Neutrophil (primary cell): Measurements from ENCODE around the gene C2CD4D.

Experiments used
- H3K27ac ChIP-seq: fragments of 200-600 bp; sonication (generic); 2 replicates; pipeline ENCODE4 v1.5.1; 2016; ENCODE audit warnings: mild to moderate bottlenecking, moderate library complexity
- H3K27me3 ChIP-seq: fragments of 200-600 bp; sonication (generic); 2 replicates; pipeline ENCODE4 v1.6.0; 2016; ENCODE audit warnings: mild to moderate bottlenecking
- H3K36me3 ChIP-seq: fragments of 200-600 bp; sonication (generic); 2 replicates; pipeline ENCODE4 v1.5.1; 2017
- H3K4me1 ChIP-seq, 2 experiments: fragments of 200-600 bp in 1 of 2; sonication (generic) in 1 of 2; 1 replicate in 1 of 2; 2 replicates in 1 of 2; pipeline versions ENCODE4 v1.5.1 to v1.6.1; 2013 to 2016; ENCODE audit warnings: low read depth in 1 of 2, low read length in 1 of 2, mild to moderate bottlenecking in 1 of 2, moderate library complexity in 1 of 2; ENCODE audit not compliant: control insufficient read depth in 1 of 2, insufficient read depth in 1 of 2
- H3K4me3 ChIP-seq, 2 experiments: fragments of 200-600 bp in 1 of 2; sonication (generic) in 1 of 2; 1 replicate in 1 of 2; 2 replicates in 1 of 2; pipeline ENCODE4 v1.5.1; 2013 to 2016; ENCODE audit warnings: low read depth in 1 of 2, low read length in 1 of 2, mild to moderate bottlenecking in 1 of 2, moderate library complexity in 1 of 2
- H3K9me3 ChIP-seq: fragments of 200-600 bp; sonication (generic); 2 replicates; pipeline ENCODE4 v1.5.1; 2016
- TF ChIP-seq, protein P1 (sequence below): fragments of 200-600 bp; sonication (generic); IDR thresholded peaks from 2 replicates; pipeline ENCODE4 v1.5.1; 2016; ENCODE audit warnings: antibody characterized with exemption

C2CD4D gene

DNA sequence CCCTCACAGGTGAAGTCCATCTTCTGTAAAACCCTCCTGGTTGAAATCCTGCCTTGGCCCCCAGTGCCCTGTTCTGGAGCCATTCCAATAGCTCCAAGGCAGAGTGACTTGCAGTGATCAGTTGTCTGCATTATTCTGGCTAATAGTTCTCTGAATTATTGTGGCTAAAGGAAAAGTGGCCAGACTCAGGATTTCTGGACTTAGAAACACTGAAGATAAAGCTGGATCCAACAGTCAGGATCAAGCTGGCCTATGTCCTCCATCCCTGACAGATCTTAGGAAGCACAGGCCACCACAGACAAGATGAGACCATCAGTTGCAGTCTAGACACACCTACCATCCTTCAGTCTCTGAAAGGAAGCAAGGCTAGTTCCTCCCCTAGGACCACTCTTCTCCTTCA lies 801 bp upstream of the C2CD4D start:
- peaks cover 7 to 20% of the 10 kb centered on the region in 2 experiments for H3K4me1 ChIP-seq
- no peak overlapping the region for H3K27ac ChIP-seq
- H3K36me3 ChIP-seq: no peaks in the 10 kb centered on the region
- peaks cover 100% of the 10 kb centered on the region for H3K27me3 ChIP-seq
- H3K9me3 ChIP-seq: no peaks in the 10 kb centered on the region
- TF ChIP-seq, protein P1, sequence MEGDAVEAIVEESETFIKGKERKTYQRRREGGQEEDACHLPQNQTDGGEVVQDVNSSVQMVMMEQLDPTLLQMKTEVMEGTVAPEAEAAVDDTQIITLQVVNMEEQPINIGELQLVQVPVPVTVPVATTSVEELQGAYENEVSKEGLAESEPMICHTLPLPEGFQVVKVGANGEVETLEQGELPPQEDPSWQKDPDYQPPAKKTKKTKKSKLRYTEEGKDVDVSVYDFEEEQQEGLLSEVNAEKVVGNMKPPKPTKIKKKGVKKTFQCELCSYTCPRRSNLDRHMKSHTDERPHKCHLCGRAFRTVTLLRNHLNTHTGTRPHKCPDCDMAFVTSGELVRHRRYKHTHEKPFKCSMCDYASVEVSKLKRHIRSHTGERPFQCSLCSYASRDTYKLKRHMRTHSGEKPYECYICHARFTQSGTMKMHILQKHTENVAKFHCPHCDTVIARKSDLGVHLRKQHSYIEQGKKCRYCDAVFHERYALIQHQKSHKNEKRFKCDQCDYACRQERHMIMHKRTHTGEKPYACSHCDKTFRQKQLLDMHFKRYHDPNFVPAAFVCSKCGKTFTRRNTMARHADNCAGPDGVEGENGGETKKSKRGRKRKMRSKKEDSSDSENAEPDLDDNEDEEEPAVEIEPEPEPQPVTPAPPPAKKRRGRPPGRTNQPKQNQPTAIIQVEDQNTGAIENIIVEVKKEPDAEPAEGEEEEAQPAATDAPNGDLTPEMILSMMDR: no peak
- H3K4me3 ChIP-seq: no peak overlapping the region

DNA sequence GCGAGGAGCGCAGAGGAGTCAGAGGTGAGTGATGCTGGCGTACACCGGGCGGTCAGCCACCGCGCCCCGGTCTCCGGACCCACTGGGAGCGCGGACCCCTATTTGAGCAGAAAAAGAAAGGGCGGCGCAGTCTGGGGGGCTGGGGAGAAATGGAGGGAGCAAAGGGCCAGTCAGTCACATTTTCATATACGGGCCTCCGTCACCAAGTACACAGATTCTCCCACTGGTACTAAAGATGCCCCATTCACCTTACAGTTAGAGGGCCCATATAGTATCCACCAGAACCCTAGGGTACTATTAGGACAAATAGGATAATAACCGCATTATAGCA lies 573 bp downstream of the C2CD4D start:
- Histone ChIP-seq H3K4me1 (peaks cover 7 to 20% of the 10 kb centered on the region in 2 experiments), H3K27me3 (peaks cover 99% of the 10 kb centered on the region), H3K9me3 (no peaks in the 10 kb centered on the region), H3K27ac (no peak overlapping the region), H3K4me3 (no peak overlapping the region), H3K36me3 (no peaks in the 10 kb centered on the region)
- TF ChIP-seq, protein P1: no peak

DNA sequence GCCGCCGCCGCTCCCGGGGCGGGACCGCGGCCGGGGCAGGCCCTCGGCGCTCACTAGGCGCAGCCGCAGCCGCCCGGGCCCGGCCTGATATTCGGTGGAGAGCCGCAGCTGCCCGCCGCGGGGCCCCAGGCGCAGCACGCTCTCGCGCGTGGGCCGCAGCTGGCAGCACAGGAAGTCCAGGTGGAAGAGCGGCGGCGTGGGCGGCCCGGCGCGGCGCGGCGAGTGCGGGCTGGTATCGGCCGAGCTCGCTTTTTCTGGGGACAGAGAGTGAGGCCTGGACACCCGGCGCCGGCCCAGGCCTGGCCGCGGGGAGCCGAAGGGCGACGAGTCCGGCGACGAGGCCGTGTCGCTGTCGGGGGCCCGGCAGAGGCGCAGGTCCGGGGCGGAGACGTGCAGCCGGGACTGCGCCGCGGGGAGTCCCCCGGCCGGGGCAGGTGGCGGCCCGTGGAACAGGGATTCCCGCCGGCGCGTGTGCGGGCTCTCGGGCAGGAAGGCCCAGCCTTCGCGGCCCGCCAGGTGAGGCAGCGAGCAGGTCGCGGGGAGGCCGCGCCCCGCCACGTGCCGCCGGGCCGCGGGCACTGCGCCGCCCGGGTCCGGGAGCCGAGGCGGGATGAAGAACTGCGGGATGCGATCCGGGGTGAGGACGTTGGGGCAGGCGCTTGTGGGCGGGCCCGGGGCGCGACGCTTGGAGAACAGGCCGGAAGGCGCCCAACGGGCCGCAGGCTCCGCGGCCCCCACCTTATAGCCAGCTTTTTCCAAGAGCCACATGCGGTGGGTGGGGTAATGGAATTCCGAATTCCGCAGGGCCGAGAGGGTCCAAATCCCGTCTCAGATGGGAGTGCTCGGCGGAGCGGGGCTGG lies 1.2 kb downstream of the C2CD4D start:
- no peak overlapping the region for H3K4me3 ChIP-seq
- peaks cover 99% of the 10 kb centered on the region for H3K27me3 ChIP-seq
- H3K36me3 ChIP-seq: no peaks in the 10 kb centered on the region
- TF ChIP-seq, protein P1: no peak
- H3K4me1 ChIP-seq: peaks cover 7 to 20% of the 10 kb centered on the region in 2 experiments
- H3K9me3 ChIP-seq: no peaks in the 10 kb centered on the region
- no peak overlapping the region for H3K27ac ChIP-seq

DNA sequence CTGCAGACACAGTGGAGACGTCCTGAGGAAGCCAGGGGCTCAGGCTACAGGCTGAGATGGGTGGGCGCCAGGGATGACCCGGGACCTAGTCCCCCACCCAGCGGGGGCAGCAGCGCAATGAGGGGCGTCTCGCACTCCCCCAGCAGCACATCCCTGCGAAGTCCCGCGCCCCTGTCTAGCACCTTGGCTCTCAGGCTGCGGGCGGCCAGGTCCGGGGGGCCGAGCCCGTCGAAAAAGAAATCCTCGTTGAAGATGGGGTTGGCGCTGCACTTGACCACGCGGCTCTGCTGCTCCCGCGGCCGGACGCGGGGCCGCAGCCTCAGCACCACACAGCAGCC lies 1.8 kb downstream of the C2CD4D start:
- Histone ChIP-seq H3K4me3 (no peak overlapping the region), H3K27ac (no peak overlapping the region), H3K27me3 (peaks cover 96% of the 10 kb centered on the region)

DNA sequence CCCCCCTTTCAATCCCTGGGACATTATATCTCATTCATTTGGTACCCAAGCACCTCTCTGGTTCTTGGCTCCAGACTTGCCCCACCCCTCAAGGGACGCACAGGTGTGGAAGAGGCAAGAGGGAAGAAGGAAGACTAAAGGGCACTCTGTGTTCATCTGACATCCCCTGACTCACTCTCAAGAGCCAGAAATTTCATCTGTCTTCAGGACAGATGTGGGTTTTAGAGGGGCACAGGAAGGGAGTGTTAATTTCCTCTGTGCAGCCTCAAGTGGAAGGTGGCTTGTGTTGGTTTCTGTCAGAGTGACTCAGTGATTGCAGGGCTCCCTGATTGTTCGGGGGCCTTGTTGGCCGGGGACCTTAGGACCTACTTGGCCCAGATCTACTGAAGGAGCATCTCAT lies 2.4 kb downstream of the C2CD4D start:
- no peak overlapping the region for H3K4me3 ChIP-seq
- H3K27ac ChIP-seq: no peak overlapping the region
- H3K27me3 ChIP-seq: peaks cover 90% of the 10 kb centered on the region
- H3K36me3 ChIP-seq: no peaks in the 10 kb centered on the region
- H3K9me3 ChIP-seq: no peaks in the 10 kb centered on the region
- TF ChIP-seq, protein P1: no peak
- peaks cover 7 to 20% of the 10 kb centered on the region in 2 experiments for H3K4me1 ChIP-seq

More for the DNA sequence above, 1.8 kb downstream of the C2CD4D start:
- TF ChIP-seq, protein P1: no peak
- H3K4me1 ChIP-seq: peaks cover 7 to 20% of the 10 kb centered on the region in 2 experiments
- H3K9me3 ChIP-seq: no peaks in the 10 kb centered on the region
- no peaks in the 10 kb centered on the region for H3K36me3 ChIP-seq
